Measurements from ENCODE around the gene SCN3A. TPM values are rescaled to one million over a fixed set of nuclear protein-coding genes. Genes with fewer than 3 reads are reported as not detected.

The SCN3A gene
- total RNA-seq, 1 donor from 2014 or later = not detected

DNA sequence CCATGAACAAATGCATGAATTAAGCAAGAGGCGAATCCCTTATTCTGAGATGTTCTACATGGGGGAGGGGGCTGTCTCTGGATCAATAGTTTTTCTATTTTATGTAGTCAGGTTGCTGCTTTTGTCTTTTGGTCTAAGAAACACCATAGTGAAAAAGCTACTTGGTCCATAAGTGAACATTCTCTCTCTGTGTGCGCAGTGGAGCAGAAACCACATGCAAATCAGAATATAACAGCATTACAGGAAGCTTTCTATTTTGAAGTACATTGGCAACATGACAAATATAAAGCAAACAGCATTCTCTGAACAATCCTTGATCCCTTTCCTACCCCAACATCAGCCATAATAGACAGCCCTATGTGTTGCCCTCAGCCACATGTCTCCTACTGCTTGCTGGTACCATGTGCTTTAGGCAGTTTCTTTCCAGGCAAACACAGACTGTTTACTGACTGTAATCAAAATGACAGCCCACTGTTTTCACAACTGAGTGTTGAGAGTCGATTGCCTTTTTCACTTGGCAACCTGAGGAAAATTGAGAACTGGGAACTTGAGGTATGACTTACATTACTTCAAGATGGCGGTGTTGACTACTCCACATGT, 10.6 kb downstream of the SCN3A start:
- no peak for DNase-seq (ENCODE audit: extremely low spot score, unreplicated experiment)
- no peaks in the 10 kb centered on the region for H3K9me3 Mint-ChIP-seq (ENCODE audit: unreplicated experiment)
- H3K27me3 Mint-ChIP-seq (ENCODE audit: unreplicated experiment) = peaks cover 41% of the 10 kb centered on the region
- no peaks in the 10 kb centered on the region for H3K36me3 Mint-ChIP-seq (ENCODE audit: unreplicated experiment)
- TF ChIP-seq, protein P1, sequence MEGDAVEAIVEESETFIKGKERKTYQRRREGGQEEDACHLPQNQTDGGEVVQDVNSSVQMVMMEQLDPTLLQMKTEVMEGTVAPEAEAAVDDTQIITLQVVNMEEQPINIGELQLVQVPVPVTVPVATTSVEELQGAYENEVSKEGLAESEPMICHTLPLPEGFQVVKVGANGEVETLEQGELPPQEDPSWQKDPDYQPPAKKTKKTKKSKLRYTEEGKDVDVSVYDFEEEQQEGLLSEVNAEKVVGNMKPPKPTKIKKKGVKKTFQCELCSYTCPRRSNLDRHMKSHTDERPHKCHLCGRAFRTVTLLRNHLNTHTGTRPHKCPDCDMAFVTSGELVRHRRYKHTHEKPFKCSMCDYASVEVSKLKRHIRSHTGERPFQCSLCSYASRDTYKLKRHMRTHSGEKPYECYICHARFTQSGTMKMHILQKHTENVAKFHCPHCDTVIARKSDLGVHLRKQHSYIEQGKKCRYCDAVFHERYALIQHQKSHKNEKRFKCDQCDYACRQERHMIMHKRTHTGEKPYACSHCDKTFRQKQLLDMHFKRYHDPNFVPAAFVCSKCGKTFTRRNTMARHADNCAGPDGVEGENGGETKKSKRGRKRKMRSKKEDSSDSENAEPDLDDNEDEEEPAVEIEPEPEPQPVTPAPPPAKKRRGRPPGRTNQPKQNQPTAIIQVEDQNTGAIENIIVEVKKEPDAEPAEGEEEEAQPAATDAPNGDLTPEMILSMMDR (IDR thresholded peaks at IDR 0.05) = no peak
- no peaks in the 10 kb centered on the region for H3K4me1 Mint-ChIP-seq (ENCODE audit: unreplicated experiment)
- H3K4me3 Mint-ChIP-seq (ENCODE audit: unreplicated experiment) = no peak overlapping the region
- H3K27ac Mint-ChIP-seq (ENCODE audit: unreplicated experiment) = no peak overlapping the region

DNA sequence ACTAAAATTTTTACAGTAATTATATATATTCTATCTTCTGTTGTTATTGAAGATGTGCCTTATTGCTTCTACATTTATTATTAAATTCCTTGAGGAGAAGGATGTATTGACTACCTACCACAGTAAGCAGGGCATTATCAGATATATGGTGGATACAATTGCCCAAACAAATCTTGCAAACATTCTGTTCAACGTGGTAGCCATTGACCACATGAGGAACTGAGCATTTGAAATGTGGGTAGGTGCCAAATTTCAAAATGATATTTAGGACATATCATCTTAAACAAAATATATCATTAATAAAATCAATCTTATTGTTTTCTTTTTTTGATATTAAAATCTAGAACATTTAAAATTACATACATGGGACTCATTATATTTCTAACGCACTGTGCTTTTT, 11.1 kb downstream of the SCN3A start:
- H3K27ac Mint-ChIP-seq (ENCODE audit: unreplicated experiment) = no peak overlapping the region
- no peak for DNase-seq (ENCODE audit: extremely low spot score, unreplicated experiment)
- H3K36me3 Mint-ChIP-seq (ENCODE audit: unreplicated experiment) = no peaks in the 10 kb centered on the region
- H3K27me3 Mint-ChIP-seq (ENCODE audit: unreplicated experiment) = peaks cover 41% of the 10 kb centered on the region
- H3K4me1 Mint-ChIP-seq (ENCODE audit: unreplicated experiment) = no peaks in the 10 kb centered on the region
- TF ChIP-seq, protein P1 (IDR thresholded peaks at IDR 0.05) = no peak
- no peak overlapping the region for H3K4me3 Mint-ChIP-seq (ENCODE audit: unreplicated experiment)
- no peaks in the 10 kb centered on the region for H3K9me3 Mint-ChIP-seq (ENCODE audit: unreplicated experiment)

DNA sequence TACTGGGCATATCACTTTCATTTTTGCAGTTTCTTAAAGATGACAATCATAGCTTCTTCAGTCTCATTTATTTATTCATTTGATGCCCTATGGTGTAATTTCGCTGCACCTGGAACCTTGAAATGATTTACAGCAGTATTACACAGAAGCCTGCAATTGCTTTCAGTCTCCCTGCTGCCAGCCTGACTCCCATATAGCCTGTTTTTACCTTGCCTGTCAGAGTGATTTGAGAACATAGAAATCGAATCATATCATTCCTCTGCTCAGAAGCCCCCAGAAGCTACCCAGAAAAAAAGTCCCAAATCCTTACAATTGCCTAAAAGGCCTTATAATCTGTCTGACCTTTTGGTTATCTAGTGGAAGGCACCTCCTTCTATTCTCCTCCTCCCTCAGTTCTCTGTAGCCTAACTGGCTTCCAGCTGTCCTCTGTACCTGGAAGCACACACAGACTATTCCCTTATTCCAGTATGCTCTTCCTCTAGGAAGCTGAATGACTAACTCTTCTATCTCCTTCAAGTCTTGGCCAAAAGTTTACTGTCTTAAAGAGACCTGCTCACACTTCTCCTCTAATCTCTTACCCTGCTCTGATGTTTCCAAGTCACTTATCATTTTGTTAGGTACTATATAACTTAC, 12.6 kb downstream of the SCN3A start:
- Mint-ChIP-seq H3K4me3 (ENCODE audit: unreplicated experiment) (no peak overlapping the region), H3K4me1 (ENCODE audit: unreplicated experiment) (no peaks in the 10 kb centered on the region), H3K9me3 (ENCODE audit: unreplicated experiment) (no peaks in the 10 kb centered on the region), H3K27ac (ENCODE audit: unreplicated experiment) (no peak overlapping the region), H3K36me3 (ENCODE audit: unreplicated experiment) (no peaks in the 10 kb centered on the region), H3K27me3 (ENCODE audit: unreplicated experiment) (peaks cover 42% of the 10 kb centered on the region)
- DNase-seq (ENCODE audit: extremely low spot score, unreplicated experiment) = no peak
- TF ChIP-seq, protein P1 (IDR thresholded peaks at IDR 0.05) = no peak

DNA sequence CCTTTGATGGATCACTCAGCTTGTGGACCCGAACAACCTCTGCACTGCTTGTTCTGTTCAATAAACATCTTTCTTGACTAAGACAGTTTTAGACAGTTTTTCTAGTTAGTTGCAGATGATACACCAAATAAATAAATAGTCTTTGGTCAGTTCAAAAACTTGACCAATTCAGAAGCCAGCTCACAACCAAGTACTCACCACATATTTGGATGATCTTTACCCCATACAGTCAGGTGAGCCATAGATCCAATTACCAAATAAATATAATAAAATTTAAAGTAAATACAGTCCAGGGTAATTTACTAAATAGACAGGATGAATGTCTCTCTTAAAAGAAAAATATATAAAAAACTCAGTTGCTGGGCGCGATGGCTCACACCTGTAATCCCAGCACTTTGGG, 18.2 kb downstream of the SCN3A start:
- H3K4me3 Mint-ChIP-seq (ENCODE audit: unreplicated experiment) = no peak overlapping the region
- no peaks in the 10 kb centered on the region for H3K36me3 Mint-ChIP-seq (ENCODE audit: unreplicated experiment)
- H3K4me1 Mint-ChIP-seq (ENCODE audit: unreplicated experiment) = no peaks in the 10 kb centered on the region
- TF ChIP-seq, protein P1 (IDR thresholded peaks at IDR 0.05) = no peak
- H3K27me3 Mint-ChIP-seq (ENCODE audit: unreplicated experiment) = peaks cover 24% of the 10 kb centered on the region
- H3K9me3 Mint-ChIP-seq (ENCODE audit: unreplicated experiment) = no peaks in the 10 kb centered on the region
- H3K27ac Mint-ChIP-seq (ENCODE audit: unreplicated experiment) = no peak overlapping the region
- no peak for DNase-seq (ENCODE audit: extremely low spot score, unreplicated experiment)

DNA sequence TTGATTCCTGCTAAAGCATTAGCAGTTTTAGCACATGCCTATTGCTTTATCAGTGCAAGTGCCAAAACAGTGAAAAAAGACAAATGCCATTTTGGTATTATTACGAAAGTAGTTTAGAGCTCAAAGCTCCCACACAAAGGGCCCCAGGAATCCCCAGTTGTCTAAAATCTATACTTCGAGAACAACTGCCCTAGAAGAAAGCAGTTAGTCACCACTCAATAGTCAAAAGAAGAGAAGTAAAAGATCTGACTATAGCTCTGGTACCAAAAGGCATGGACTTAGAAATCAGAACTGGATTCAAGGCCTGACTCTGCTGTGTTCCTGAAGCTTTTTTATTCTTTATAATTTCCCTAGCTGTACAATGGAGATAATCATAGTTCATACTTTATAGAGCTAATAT, 21.8 kb downstream of the SCN3A start:
- Mint-ChIP-seq H3K36me3 (ENCODE audit: unreplicated experiment) (no peaks in the 10 kb centered on the region), H3K27ac (ENCODE audit: unreplicated experiment) (no peak overlapping the region), H3K4me3 (ENCODE audit: unreplicated experiment) (no peak overlapping the region), H3K9me3 (ENCODE audit: unreplicated experiment) (no peaks in the 10 kb centered on the region), H3K27me3 (ENCODE audit: unreplicated experiment) (peaks cover 11% of the 10 kb centered on the region), H3K4me1 (ENCODE audit: unreplicated experiment) (no peaks in the 10 kb centered on the region)
- no peak for DNase-seq (ENCODE audit: extremely low spot score, unreplicated experiment)
- TF ChIP-seq, protein P1 (IDR thresholded peaks at IDR 0.05) = no peak

All from osteocyte (in vitro differentiated cells).